KOPT-K1 (cell line): ENCODE measurements around the gene CMPK1.

Experiments
- H3K27ac ChIP-seq: fragments of 200-600 bp; sonication (generic); 2 replicates; pipeline ENCODE4 v1.5.1; 2016; ENCODE audit warnings: antibody characterized with exemption, mild to moderate bottlenecking, low read depth, low read length; ENCODE audit not compliant: poor library complexity, severe bottlenecking
- H3K36me3 ChIP-seq: fragments of 200-600 bp; sonication (generic); 2 replicates; pipeline ENCODE4 v1.5.1; 2017; ENCODE audit warnings: antibody characterized with exemption, mild to moderate bottlenecking, low read length, moderate library complexity; ENCODE audit not compliant: insufficient read depth
- H3K9me3 ChIP-seq: fragments of 200-600 bp; sonication (generic); 2 replicates; pipeline ENCODE4 v1.5.1; 2017; ENCODE audit warnings: antibody characterized with exemption, low read length, mild to moderate bottlenecking; ENCODE audit not compliant: insufficient read depth, poor library complexity, severe bottlenecking

The CMPK1 gene

DNA sequence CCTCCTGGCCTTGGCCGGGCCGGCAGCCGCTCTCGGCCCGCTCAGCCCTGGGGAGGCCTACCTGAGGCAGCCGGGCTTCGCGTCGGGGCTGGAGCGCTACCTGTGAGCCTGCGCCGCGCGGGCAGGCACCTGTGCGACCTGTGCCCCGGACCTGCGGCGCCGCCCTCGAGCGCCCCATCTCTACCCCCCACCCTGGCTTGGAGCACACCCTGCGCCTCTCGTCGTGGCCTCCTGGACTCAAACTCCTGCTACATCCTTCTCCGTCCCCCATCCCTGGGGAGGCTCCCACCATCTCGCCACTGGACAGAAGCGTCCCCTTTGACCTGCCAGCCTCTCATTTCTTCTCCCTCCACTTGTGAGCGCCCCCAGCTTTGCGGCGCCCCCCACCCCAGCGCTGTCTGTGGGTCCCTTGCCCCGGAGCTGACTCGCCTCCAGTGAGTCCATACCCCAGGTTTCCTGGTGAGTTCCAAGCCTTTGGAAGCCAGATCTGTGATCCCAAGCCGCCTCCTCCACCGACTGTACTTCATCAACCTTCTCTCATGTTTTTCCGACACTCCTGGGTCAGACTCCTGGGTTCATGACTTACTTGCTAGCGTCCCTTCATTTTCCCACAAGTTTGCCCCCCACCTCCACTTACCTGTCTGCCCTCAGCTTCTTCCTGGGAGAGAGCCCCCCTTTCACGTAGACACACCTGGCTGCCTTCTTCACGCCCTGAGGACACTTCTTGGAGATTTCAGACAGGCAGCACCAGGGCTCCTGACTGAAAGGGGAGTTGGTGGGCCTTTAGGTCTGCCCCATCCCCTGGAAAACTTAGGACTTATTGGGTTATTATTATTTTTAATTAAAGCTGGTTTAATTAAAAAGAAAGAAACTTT is 83.8 kb downstream of the CMPK1 start:
- Histone ChIP-seq H3K27ac (no peak overlapping the region), H3K36me3 (no peaks in the 10 kb centered on the region), H3K9me3 (no peaks in the 10 kb centered on the region)

GRCh38 chr1:47418122-47418521 is 84.5 kb downstream of the CMPK1 start:
- Histone ChIP-seq H3K9me3 (no peaks in the 10 kb centered on the region), H3K27ac (no peak overlapping the region), H3K36me3 (no peaks in the 10 kb centered on the region)

GRCh38 chr1:47418681-47419325 is 85.2 kb downstream of the CMPK1 start:
- Histone ChIP-seq H3K27ac (no peak overlapping the region), H3K36me3 (no peaks in the 10 kb centered on the region), H3K9me3 (no peaks in the 10 kb centered on the region)

GRCh38 chr1:47420547-47420946 is 87.0 kb downstream of the CMPK1 start:
- H3K27ac ChIP-seq: no peak overlapping the region
- H3K9me3 ChIP-seq: no peaks in the 10 kb centered on the region
- H3K36me3 ChIP-seq: no peaks in the 10 kb centered on the region

DNA sequence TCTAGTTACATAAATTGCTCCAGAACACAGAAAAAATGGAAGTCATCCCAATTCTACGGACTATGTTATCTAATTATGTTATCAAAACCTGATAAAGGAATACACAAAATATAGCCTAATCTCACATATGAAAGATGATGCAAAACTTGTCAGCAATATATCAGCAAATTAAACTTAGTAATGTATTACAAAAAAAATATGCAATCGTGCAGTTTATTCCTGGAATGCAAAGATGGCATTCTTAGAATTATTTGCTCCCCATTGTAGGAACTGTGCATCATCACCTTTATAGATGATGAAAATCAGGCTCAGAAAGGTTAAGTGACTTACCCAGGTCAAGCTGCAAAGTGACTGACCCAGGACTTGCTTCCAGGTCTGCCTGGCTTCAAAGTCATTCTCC is 90.3 kb downstream of the CMPK1 start:
- Histone ChIP-seq H3K9me3 (no peaks in the 10 kb centered on the region), H3K36me3 (peaks cover 13% of the 10 kb centered on the region; the same call in 1 of the 2 replicates), H3K27ac (no peak overlapping the region)

GRCh38 chr1:47424336-47424982 is 90.9 kb downstream of the CMPK1 start:
- no peak overlapping the region for H3K27ac ChIP-seq
- peaks cover 13% of the 10 kb centered on the region; the same call in 1 of the 2 replicates for H3K36me3 ChIP-seq
- no peaks in the 10 kb centered on the region for H3K9me3 ChIP-seq
